Natural killer cell treated with Interleukin-12 subunit alpha and Interleukin-12 subunit beta and Interleukin-15 and Interleukin-18, amount 100 ng/mL, for 72 hours (primary cell): Measurements from ENCODE around the gene PTRHD1. TPM values are rescaled to one million over a fixed set of nuclear protein-coding genes. Genes with fewer than 3 reads are reported as not detected.

Experiments
- ATAC-seq, 2 donors: fragments of 150-1000 bp; cut with Tn5 transposase in 1 of 2; sonication (Bioruptor Pico), chemical (Tn5 transposase) in 1 of 2; 2 replicates each; pipeline ENCODE4 v1.10.0; 2021
- DNase-seq: peaks from one replicate; pipeline ENCODE4 v3.0.0; 2022; ENCODE audit warnings: low spot score
- H3K27ac Mint-ChIP-seq, 2 donors: 1 replicate in 1 of 2; 2 replicates in 1 of 2; pipeline ENCODE4 v1.8.0; 2022; ENCODE audit warnings: mixed read lengths in 2 of 2, mild to moderate bottlenecking in 1 of 2, moderate library complexity in 1 of 2
- H3K27me3 Mint-ChIP-seq, 2 donors: 1 replicate in 1 of 2; 2 replicates in 1 of 2; pipeline ENCODE4 v1.8.0; 2022; ENCODE audit warnings: mixed read lengths in 2 of 2
- H3K36me3 Mint-ChIP-seq: one replicate; pipeline ENCODE4 v1.8.0; 2022; ENCODE audit warnings: mixed read lengths
- H3K4me1 Mint-ChIP-seq, 2 donors: 1 replicate in 1 of 2; 2 replicates in 1 of 2; pipeline ENCODE4 v1.8.0; 2022; ENCODE audit warnings: low read depth in 2 of 2, mixed read lengths in 2 of 2, mild to moderate bottlenecking in 1 of 2
- H3K4me3 Mint-ChIP-seq: one replicate; pipeline ENCODE4 v1.8.0; 2022; ENCODE audit warnings: mixed read lengths
- H3K9me3 Mint-ChIP-seq: 2 replicates; pipeline ENCODE4 v1.8.0; 2022; ENCODE audit warnings: mixed read lengths
- total RNA-seq, 2 donors: library from RNA; stranded (reverse); gene quantifications; one replicate each; pipeline ENCODE4 v1.2.3, GENCODE V29; 2022

PTRHD1 gene
- total RNA-seq, 2 donors from 2014 or later, result 16.0 to 16.6 TPM

DNA sequence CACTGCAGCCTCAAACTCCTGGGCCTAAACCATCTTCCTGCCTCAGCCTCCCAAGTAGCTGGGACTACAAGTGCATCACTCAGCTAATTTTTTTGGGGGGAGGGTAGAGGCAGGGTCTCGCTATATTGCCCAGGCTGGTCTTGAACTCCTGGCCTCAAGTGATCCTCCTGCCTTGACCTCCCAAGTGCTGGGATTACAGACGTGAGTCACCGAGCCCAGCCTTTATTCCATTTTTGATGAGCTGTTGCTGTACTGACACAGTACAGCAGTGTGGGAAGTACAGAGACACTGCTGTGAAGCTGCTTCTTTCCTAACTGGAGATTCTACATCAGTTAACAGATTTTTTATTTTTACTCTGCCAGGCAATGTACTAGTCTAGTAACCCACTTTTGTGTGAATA, 18.8 kb downstream of the PTRHD1 start:
- DNase-seq (no peak), ATAC-seq (no peak)
- Mint-ChIP-seq H3K36me3 (peaks cover 7% of the 10 kb centered on the region), H3K9me3 (no peaks in the 10 kb centered on the region), H3K27me3 (no peaks in the 10 kb centered on the region), H3K27ac (no peak overlapping the region), H3K4me3 (no peak overlapping the region), H3K4me1 (peaks cover 0 to 13% of the 10 kb centered on the region in 2 donors)

- H3K4me1 Mint-ChIP-seq, result peaks cover 0 to 13% of the 10 kb centered on the region in 2 donors
- H3K27me3 Mint-ChIP-seq, result no peaks in the 10 kb centered on the region
- peaks cover 7% of the 10 kb centered on the region for H3K36me3 Mint-ChIP-seq
- no peaks in the 10 kb centered on the region for H3K9me3 Mint-ChIP-seq
- DNase-seq (no peak), ATAC-seq (peak in 1 of 2 donors; percentile 20)
- H3K4me3 Mint-ChIP-seq, result no peak overlapping the region
- H3K27ac Mint-ChIP-seq, result peak overlapping the region in 1 of 2 donors; percentile 3
Measured at GRCh38 chr2:24771764-24772586, 21.2 kb downstream of the PTRHD1 start.

GRCh38 chr2:24771061-24771460, 22.1 kb downstream of the PTRHD1 start:
- ATAC-seq, result no peak
- Mint-ChIP-seq H3K27me3 (no peaks in the 10 kb centered on the region), H3K9me3 (no peaks in the 10 kb centered on the region)

GRCh38 chr2:24768601-24769000, 24.6 kb downstream of the PTRHD1 start:
- DNase-seq (no peak), ATAC-seq (no peak)
- H3K4me3 Mint-ChIP-seq, result no peak overlapping the region
- no peaks in the 10 kb centered on the region for H3K9me3 Mint-ChIP-seq
- peaks cover 20% of the 10 kb centered on the region for H3K36me3 Mint-ChIP-seq
- no peak overlapping the region for H3K27ac Mint-ChIP-seq
- H3K27me3 Mint-ChIP-seq, result no peaks in the 10 kb centered on the region
- peaks cover 14 to 16% of the 10 kb centered on the region in 2 donors for H3K4me1 Mint-ChIP-seq

More at GRCh38 chr2:24771061-24771460, 22.1 kb downstream of the PTRHD1 start:
- Mint-ChIP-seq H3K4me1 (peaks cover 9 to 14% of the 10 kb centered on the region in 2 donors), H3K27ac (peak overlapping the region in 1 of 2 donors; percentile 3), H3K36me3 (peaks cover 7% of the 10 kb centered on the region), H3K4me3 (no peak overlapping the region)
- no peak for DNase-seq

DNA sequence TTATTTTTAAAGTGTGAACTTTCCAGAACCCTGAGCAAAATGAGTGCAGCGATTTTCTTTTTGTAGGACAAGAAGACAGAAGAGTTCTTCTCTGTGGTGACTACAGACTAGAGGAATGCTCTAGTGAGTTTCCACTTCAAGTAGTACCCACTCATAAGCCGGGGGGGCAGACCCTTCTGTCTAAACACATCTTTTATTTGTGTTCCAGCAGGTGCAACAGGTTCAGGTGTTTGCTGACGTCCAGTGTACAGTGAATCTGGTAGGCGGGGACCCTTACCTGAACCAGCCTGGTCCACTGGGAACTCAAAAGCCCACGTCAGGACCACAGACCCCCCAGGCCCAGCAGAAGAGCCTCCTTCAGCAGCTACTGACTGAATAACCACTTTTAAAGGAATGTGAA, 25.2 kb downstream of the PTRHD1 start:
- Mint-ChIP-seq H3K27ac (no peak overlapping the region), H3K36me3 (peaks cover 20% of the 10 kb centered on the region), H3K4me3 (no peak overlapping the region), H3K9me3 (no peaks in the 10 kb centered on the region), H3K27me3 (no peaks in the 10 kb centered on the region), H3K4me1 (peaks cover 14 to 16% of the 10 kb centered on the region in 2 donors)
- DNase-seq (no peak), ATAC-seq (no peak)

DNA sequence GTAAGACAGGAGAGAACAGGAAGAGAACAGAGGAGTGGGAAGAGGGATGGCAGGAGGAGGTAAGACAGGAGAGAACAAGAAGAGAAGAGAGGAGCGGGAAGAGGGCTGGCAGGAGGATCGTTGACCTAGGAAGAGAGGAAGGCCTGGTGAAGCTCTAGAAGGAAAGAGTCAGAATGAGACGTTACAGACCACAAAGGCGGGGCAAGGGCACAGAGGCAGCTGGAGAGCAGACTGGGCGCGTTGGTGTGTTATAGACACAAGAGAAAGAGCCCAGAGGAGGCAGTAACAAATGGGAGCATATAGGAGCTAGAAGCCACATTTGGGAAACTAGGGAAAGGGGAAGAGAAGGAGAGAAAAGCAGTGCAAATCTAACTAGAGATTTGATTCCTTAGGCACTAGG, 26.6 kb downstream of the PTRHD1 start:
- Mint-ChIP-seq H3K27ac (peak overlapping the region in 1 of 2 donors; percentile 15), H3K27me3 (no peaks in the 10 kb centered on the region), H3K36me3 (peaks cover 20% of the 10 kb centered on the region), H3K4me3 (peak overlapping the region; percentile 10), H3K9me3 (no peaks in the 10 kb centered on the region), H3K4me1 (peaks cover 14 to 16% of the 10 kb centered on the region in 2 donors)
- DNase-seq (no peak), ATAC-seq (peak in 1 of 2 donors; percentile 71)

DNA sequence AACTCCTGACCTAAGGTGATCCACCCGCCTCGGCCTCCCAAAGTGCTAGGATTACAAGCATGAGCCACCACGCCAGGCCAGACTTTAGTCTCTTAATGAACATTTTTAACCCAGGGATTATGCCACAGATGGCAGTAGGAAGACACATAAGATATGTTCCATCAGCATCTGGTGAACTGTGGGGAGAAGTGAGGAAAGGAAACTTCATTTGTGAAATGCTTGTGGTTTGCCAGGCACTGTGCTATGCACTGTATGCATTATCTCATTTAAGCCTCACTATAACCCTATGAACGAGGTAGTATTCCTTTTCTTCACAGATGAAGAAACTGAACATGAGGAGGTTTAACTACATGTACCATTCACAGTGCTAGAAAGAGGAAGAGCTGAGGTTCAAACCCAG, 29.3 kb downstream of the PTRHD1 start:
- no peaks in the 10 kb centered on the region for H3K9me3 Mint-ChIP-seq
- H3K36me3 Mint-ChIP-seq, result peaks cover 18% of the 10 kb centered on the region
- ATAC-seq, result no peak
- H3K27ac Mint-ChIP-seq, result peak overlapping the region in 1 of 2 donors; percentile 6
- no peak for DNase-seq
- H3K27me3 Mint-ChIP-seq, result no peaks in the 10 kb centered on the region
- H3K4me1 Mint-ChIP-seq, result peaks cover 11 to 14% of the 10 kb centered on the region in 2 donors
- no peak overlapping the region for H3K4me3 Mint-ChIP-seq

DNA sequence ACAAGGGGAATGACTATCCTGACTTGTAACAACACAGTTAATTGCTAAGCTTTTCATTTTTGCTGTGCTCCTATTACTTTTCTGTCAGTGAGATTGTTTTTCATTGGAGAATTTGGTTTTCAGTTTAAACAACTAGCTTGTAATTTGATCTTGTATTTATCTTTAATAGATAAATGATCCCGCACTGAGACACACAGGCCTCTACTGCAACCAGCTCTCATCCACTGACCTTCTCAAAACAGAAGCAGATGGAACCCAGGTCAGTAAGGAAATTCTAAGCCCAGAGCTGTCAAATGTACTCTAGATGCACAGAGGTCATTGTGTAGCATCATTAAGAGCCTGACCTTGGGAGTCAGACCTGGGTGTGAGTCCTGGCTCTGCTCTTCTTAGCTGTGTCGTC, 30.7 kb downstream of the PTRHD1 start:
- Mint-ChIP-seq H3K36me3 (peaks cover 18% of the 10 kb centered on the region), H3K4me3 (no peak overlapping the region), H3K27ac (no peak overlapping the region), H3K4me1 (peaks cover 11 to 14% of the 10 kb centered on the region in 2 donors), H3K27me3 (no peaks in the 10 kb centered on the region), H3K9me3 (no peaks in the 10 kb centered on the region)
- no peak for ATAC-seq
- DNase-seq, result no peak

GRCh38 chr2:24761866-24762265, 31.3 kb downstream of the PTRHD1 start:
- Mint-ChIP-seq H3K27me3 (no peaks in the 10 kb centered on the region), H3K4me3 (no peak overlapping the region), H3K36me3 (peaks cover 18% of the 10 kb centered on the region)

GRCh38 chr2:24756789-24757188, 36.4 kb downstream of the PTRHD1 start:
- no peak overlapping the region for H3K4me3 Mint-ChIP-seq
- no peak for ATAC-seq
- no peak for DNase-seq
- H3K27me3 Mint-ChIP-seq, result no peaks in the 10 kb centered on the region
- peaks cover 0 to 2% of the 10 kb centered on the region in 2 donors for H3K4me1 Mint-ChIP-seq
- peaks cover 6% of the 10 kb centered on the region for H3K36me3 Mint-ChIP-seq
- no peaks in the 10 kb centered on the region for H3K9me3 Mint-ChIP-seq
- H3K27ac Mint-ChIP-seq, result no peak overlapping the region

More at GRCh38 chr2:24761866-24762265, 31.3 kb downstream of the PTRHD1 start:
- ATAC-seq (no peak), DNase-seq (no peak)
- Mint-ChIP-seq H3K27ac (no peak overlapping the region), H3K9me3 (no peaks in the 10 kb centered on the region), H3K4me1 (peaks cover 11 to 13% of the 10 kb centered on the region in 2 donors)

- Mint-ChIP-seq H3K27me3 (no peaks in the 10 kb centered on the region), H3K27ac (no peak overlapping the region), H3K4me1 (peaks cover 0 to 6% of the 10 kb centered on the region in 2 donors), H3K9me3 (no peaks in the 10 kb centered on the region), H3K4me3 (no peak overlapping the region), H3K36me3 (no peaks in the 10 kb centered on the region)
- no peak for DNase-seq
- no peak for ATAC-seq
Measured at GRCh38 chr2:24754985-24755705, 38.0 kb downstream of the PTRHD1 start.

DNA sequence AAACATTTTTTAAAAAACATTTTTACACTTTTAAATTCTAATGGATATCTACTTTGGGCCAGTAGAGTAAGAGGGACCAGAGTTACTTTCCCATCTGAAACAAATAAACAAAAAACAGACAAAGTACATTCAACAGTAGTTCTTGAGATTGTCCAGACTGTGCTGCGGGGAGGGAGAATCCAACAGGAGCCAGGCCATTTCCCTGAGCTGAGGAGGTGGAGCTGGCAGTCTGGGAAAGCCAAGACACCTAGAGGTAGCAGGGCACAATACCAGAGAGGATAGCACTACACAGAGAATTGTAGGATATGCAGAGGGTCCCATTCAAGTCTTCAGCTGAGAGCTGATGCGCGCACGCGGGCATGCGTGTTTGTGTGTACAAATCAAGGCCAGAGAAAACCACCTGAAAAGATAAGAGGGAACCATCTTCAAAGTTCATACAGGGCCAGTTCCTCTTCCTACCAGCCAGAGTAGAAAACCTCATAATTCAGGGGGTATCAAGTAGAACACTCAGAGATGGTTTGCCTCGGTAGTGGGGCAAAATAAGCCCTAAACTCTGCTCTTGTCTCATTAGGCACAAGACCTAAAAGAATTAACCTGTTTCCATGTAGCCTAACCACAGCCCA, 44.0 kb downstream of the PTRHD1 start:
- Mint-ChIP-seq H3K27me3 (no peaks in the 10 kb centered on the region), H3K27ac (peak overlapping the region in 1 of 2 donors; percentile 30), H3K4me1 (peaks cover 18 to 25% of the 10 kb centered on the region in 2 donors), H3K4me3 (no peak overlapping the region), H3K9me3 (no peaks in the 10 kb centered on the region), H3K36me3 (peaks cover 8% of the 10 kb centered on the region)
- DNase-seq, result no peak
- ATAC-seq, result no peak

DNA sequence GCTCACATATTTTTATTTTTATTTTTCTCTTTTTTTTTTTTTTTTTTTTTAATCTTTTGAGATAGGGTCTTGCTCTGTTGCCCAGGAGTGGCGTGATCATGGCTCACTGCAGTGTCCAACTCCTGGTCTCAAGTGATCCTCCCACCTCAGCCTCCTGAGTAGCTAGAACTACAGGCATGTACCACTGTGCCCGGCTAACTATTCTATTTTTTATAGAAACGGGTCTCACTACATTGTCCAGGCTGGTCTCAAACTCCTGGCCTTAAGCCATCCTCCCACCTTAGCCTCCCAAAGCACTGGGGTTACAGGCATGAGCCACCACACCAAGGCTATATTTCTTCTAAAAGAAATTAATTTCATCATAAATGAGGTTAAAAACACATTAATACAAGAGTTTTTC, 45.9 kb downstream of the PTRHD1 start:
- Mint-ChIP-seq H3K9me3 (no peaks in the 10 kb centered on the region), H3K4me1 (peaks cover 31 to 34% of the 10 kb centered on the region in 2 donors), H3K27ac (no peak overlapping the region), H3K27me3 (no peaks in the 10 kb centered on the region), H3K4me3 (no peak overlapping the region), H3K36me3 (peaks cover 8% of the 10 kb centered on the region)
- DNase-seq (no peak), ATAC-seq (no peak)
